Vagina (tissue), 2 donors: ENCODE data around the gene GJC2.

ENCODE experiments used
- POLR2A ChIP-seq, 2 donors: fragments of 450-650 bp; IDR thresholded peaks; one replicate each; pipeline ENCODE4 v1.6.1; 2017; ENCODE audit warnings: antibody characterized with exemption in 2 of 2, mild to moderate bottlenecking in 2 of 2, moderate library complexity in 2 of 2
- POLR2AphosphoS5 ChIP-seq, 2 donors: sonication (generic); formaldehyde crosslinking; IDR thresholded peaks; one replicate each; pipeline ENCODE4 v1.9.0; 2017; ENCODE audit warnings: antibody characterized with exemption in 2 of 2, mild to moderate bottlenecking in 2 of 2, low read depth in 1 of 2; ENCODE audit not compliant: insufficient read depth in 1 of 2
- TF ChIP-seq, protein P1 (sequence below), 3 experiments: fragments of 450-650 bp in 2 of 3; fragments of 200-600 bp in 1 of 3; sonication (generic) in 1 of 3; IDR thresholded peaks; one replicate each; pipeline ENCODE4 v1.5.1; 2017 to 2019; ENCODE audit warnings: antibody characterized with exemption in 3 of 3, mild to moderate bottlenecking in 2 of 3, moderate library complexity in 2 of 3

DNA sequence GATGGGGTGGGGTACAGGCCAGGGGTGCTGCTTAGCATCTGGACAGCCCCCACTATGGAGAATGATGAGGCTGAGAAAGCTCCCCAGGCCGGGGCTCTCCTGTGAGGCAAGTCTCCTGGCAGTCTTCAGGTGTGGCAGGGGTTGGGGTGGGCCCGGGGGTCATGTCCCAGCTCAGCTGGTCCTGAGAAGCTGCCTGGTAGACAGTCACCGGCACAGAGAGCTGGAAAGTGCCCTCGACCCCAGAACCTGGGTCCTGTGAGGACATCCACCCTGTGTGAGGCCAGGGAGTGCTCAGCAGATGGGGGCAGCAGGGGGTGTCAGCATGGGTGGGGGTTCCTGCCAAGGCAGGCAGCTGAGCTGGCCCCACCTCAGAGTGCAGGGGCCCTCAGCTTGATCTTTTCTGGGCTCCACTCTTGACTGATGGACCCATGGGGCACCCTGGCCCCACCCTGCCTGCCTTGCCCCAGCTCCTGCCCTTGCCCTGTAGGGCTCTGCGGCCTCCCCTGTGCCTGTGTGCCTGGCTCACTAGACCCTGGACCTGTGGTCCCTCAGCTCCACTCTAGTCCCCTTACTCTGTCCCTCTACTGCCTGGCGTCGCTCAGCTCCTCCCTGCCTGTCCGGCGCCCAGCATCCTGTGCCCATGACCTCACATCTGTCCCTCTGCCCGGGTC, 21.6 kb downstream of the GJC2 start:
- TF ChIP-seq, protein P1, sequence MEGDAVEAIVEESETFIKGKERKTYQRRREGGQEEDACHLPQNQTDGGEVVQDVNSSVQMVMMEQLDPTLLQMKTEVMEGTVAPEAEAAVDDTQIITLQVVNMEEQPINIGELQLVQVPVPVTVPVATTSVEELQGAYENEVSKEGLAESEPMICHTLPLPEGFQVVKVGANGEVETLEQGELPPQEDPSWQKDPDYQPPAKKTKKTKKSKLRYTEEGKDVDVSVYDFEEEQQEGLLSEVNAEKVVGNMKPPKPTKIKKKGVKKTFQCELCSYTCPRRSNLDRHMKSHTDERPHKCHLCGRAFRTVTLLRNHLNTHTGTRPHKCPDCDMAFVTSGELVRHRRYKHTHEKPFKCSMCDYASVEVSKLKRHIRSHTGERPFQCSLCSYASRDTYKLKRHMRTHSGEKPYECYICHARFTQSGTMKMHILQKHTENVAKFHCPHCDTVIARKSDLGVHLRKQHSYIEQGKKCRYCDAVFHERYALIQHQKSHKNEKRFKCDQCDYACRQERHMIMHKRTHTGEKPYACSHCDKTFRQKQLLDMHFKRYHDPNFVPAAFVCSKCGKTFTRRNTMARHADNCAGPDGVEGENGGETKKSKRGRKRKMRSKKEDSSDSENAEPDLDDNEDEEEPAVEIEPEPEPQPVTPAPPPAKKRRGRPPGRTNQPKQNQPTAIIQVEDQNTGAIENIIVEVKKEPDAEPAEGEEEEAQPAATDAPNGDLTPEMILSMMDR (IDR thresholded peaks at IDR 0.05): no peak
- TF ChIP-seq POLR2AphosphoS5 (IDR thresholded peaks at IDR 0.05; ENCODE audit: insufficient read depth in 1 of 2, low read depth in 1 of 2) (no peak), POLR2A (IDR thresholded peaks at IDR 0.05) (no peak)
